Activated CD4-positive, alpha-beta T cell treated with anti-CD3 and anti-CD28 coated beads, Interleukin-2, amount 50 U/mL, for 1 hour (primary cell): ENCODE results near the gene LFNG.

Experiments
- DNase-seq: peaks from one replicate; pipeline ENCODE4 v3.0.0-alpha.2; 2020

Gene LFNG

GRCh38 chr7:2519119-2519930, at the start of gene LFNG:
LFNG (plus strand) TSS chr7:2519774; CDS start chr7:2519862, 88 bp downstream.
- DNase-seq = peak; percentile 82

GRCh38 chr7:2470204-2471021, 49.2 kb upstream of the LFNG start:
- DNase-seq = no peak

- DNase-seq = no peak
These were observed 48.6 kb upstream of the LFNG start for GRCh38 chr7:2471022-2471329.

- DNase-seq = no peak
These were observed 48.2 kb upstream of the LFNG start for GRCh38 chr7:2471396-2471795.

GRCh38 chr7:2472739-2473138, 46.8 kb upstream of the LFNG start:
- no peak for DNase-seq

- DNase-seq = no peak
These were observed 45.9 kb upstream of the LFNG start for GRCh38 chr7:2473496-2474180.

GRCh38 chr7:2474224-2474623, 45.4 kb upstream of the LFNG start:
- DNase-seq = no peak

GRCh38 chr7:2474813-2475677, 44.5 kb upstream of the LFNG start:
- DNase-seq = no peak

GRCh38 chr7:2475678-2476015, 43.9 kb upstream of the LFNG start:
- no peak for DNase-seq

GRCh38 chr7:2476298-2476697, 43.3 kb upstream of the LFNG start, which contains the start of gene GRIFIN:
GRIFIN (minus strand) TSS chr7:2476398; CDS start chr7:2476383, 15 bp downstream.
- no peak for DNase-seq

GRCh38 chr7:2476776-2477446, 42.7 kb upstream of the LFNG start:
- no peak for DNase-seq

GRCh38 chr7:2477447-2478398, 41.9 kb upstream of the LFNG start:
- DNase-seq = peak; percentile 50

- no peak for DNase-seq
These were observed 41.2 kb upstream of the LFNG start for GRCh38 chr7:2478399-2478785.

- no peak for DNase-seq
These were observed 40.8 kb upstream of the LFNG start for GRCh38 chr7:2478800-2479199.

- no peak for DNase-seq
These were observed 40.1 kb upstream of the LFNG start for GRCh38 chr7:2479276-2480069.

GRCh38 chr7:2480070-2480408, 39.5 kb upstream of the LFNG start:
- no peak for DNase-seq

GRCh38 chr7:2481195-2481594, 38.4 kb upstream of the LFNG start:
- no peak for DNase-seq

- no peak for DNase-seq
These were observed 36.7 kb upstream of the LFNG start for GRCh38 chr7:2482725-2483451.

GRCh38 chr7:2483494-2483893, 36.1 kb upstream of the LFNG start:
- DNase-seq = no peak

- no peak for DNase-seq
These were observed 34.7 kb upstream of the LFNG start for GRCh38 chr7:2484868-2485267.
